ENCODE data around the gene ADH7.

DNA sequence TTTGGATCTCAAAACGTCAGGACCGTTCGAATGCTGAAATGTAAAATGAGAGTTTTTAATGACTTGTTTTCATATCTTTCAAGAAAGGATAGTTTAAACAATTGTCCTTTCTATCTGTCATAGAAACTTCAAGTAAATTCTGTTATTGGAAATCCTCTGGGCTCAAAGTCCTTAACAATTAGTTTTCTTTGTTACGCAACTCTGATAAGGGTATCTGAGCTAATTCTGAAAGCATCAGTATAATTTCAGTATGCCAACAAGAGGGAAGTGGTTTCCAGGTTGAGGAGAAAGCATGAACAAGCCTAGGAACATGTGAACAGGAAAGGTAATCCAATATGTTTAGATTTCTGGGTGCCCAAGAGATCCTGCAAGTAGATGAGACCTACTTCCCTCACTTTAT is 22.0 kb downstream of the ADH7 start:
- TF ChIP-seq GATA3 (IDR thresholded peaks at IDR 0.05; ENCODE audit: low read depth, low read length): no peak
- no peak for TF ChIP-seq GATA2 (IDR thresholded peaks at IDR 0.05; ENCODE audit: low read depth, low read length)
